ENCODE measurements around the gene MAPKAPK3.

Gene MAPKAPK3

DNA sequence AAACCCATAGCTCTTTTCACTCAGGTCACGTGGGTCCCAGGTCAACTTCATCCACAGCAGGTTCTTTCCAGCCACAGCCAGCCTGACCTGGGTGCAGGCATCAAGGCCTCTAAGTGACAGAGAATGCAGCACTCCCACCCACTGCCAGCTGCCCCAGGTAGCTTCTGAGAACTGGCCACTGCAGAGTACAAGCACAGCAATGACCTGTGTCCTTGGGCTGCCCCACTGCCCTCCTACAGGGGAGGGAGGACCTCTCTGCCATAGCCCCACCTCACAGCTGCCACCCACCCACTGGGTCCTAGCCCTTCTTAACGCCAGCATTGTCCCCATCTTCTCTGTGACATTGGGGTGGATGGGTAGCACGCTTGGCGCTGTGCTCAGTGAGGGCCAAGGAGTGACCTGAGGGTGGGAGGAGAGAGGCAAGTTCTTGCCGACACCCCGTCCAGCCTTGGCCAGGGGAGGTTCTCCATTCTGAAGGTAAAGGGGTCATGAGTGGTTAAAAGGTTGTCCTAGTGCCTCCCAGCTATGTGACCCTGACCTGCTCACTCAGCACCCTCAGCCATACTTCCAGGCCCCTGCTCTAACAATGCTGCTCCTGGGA lies 17.7 kb upstream of the MAPKAPK3 start (continued):
- TF ChIP-seq, protein P1, sequence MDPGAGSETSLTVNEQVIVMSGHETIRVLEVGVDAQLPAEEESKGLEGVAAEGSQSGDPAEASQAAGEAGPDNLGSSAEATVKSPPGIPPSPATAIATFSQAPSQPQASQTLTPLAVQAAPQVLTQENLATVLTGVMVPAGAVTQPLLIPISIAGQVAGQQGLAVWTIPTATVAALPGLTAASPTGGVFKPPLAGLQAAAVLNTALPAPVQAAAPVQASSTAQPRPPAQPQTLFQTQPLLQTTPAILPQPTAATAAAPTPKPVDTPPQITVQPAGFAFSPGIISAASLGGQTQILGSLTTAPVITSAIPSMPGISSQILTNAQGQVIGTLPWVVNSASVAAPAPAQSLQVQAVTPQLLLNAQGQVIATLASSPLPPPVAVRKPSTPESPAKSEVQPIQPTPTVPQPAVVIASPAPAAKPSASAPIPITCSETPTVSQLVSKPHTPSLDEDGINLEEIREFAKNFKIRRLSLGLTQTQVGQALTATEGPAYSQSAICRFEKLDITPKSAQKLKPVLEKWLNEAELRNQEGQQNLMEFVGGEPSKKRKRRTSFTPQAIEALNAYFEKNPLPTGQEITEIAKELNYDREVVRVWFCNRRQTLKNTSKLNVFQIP (CRISPR knock-in tag; IDR thresholded peaks at IDR 0.05; ENCODE audit: borderline replicate concordance, low read depth), result no peak
- TF ChIP-seq PPARA (CRISPR knock-in tag; IDR thresholded peaks at IDR 0.05; ENCODE audit: borderline replicate concordance), result no peak
- TF ChIP-seq ZNF70 (CRISPR knock-in tag; IDR thresholded peaks at IDR 0.05), result no peak
- TF ChIP-seq RARB (CRISPR knock-in tag; IDR thresholded peaks at IDR 0.05), result no peak
- TF ChIP-seq OSR1 (CRISPR knock-in tag; IDR thresholded peaks at IDR 0.05), result no peak

DNA sequence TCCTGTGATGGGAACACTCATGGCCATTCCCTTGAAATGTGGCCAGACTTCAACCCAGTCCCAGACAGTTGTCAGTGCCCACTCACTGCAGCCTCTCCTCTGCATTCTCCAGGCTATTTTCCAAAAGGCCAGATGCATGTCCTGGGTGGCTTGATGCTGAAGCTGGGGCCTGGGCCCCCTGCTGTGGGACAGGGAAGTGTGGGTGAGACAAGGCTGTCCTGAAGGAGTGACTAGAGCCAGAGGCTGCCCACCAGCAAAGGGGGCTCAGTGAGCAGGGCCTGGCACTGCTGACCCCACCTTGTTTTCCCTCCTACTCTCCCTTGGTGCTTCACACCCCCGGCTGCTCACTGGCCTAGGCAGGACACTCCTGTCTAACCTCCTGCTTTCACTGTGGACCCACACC lies 17.2 kb upstream of the MAPKAPK3 start:
- ATAC-seq, result no peak
- TF ChIP-seq ISL1 (CRISPR knock-in tag; IDR thresholded peaks at IDR 0.05) (no peak), ESRRG (CRISPR knock-in tag; IDR thresholded peaks at IDR 0.05) (no peak), ZNF565 (CRISPR knock-in tag; conservative IDR thresholded peaks at IDR 0.05; ENCODE audit: low read depth) (no peak), CSDC2 (CRISPR knock-in tag; IDR thresholded peaks at IDR 0.05) (no peak), ZFP3 (CRISPR knock-in tag; IDR thresholded peaks at IDR 0.05) (no peak), ZC3H10 (CRISPR knock-in tag; IDR thresholded peaks at IDR 0.05) (no peak), PPARA (CRISPR knock-in tag; IDR thresholded peaks at IDR 0.05; ENCODE audit: borderline replicate concordance) (no peak), TOX (CRISPR knock-in tag; IDR thresholded peaks at IDR 0.05; ENCODE audit: borderline replicate concordance) (no peak), TCF4 (CRISPR knock-in tag; IDR thresholded peaks at IDR 0.05; ENCODE audit: borderline replicate concordance) (no peak), ARNTL (CRISPR knock-in tag; IDR thresholded peaks at IDR 0.05; ENCODE audit: borderline replicate concordance, low read depth) (no peak), OSR1 (CRISPR knock-in tag; IDR thresholded peaks at IDR 0.05) (no peak), GLIS3 (CRISPR knock-in tag; IDR thresholded peaks at IDR 0.05) (no peak), RARB (CRISPR knock-in tag; IDR thresholded peaks at IDR 0.05) (no peak), BACH2 (CRISPR knock-in tag; IDR thresholded peaks at IDR 0.05; ENCODE audit: borderline replicate concordance) (no peak)
- TF ChIP-seq, protein P2, sequence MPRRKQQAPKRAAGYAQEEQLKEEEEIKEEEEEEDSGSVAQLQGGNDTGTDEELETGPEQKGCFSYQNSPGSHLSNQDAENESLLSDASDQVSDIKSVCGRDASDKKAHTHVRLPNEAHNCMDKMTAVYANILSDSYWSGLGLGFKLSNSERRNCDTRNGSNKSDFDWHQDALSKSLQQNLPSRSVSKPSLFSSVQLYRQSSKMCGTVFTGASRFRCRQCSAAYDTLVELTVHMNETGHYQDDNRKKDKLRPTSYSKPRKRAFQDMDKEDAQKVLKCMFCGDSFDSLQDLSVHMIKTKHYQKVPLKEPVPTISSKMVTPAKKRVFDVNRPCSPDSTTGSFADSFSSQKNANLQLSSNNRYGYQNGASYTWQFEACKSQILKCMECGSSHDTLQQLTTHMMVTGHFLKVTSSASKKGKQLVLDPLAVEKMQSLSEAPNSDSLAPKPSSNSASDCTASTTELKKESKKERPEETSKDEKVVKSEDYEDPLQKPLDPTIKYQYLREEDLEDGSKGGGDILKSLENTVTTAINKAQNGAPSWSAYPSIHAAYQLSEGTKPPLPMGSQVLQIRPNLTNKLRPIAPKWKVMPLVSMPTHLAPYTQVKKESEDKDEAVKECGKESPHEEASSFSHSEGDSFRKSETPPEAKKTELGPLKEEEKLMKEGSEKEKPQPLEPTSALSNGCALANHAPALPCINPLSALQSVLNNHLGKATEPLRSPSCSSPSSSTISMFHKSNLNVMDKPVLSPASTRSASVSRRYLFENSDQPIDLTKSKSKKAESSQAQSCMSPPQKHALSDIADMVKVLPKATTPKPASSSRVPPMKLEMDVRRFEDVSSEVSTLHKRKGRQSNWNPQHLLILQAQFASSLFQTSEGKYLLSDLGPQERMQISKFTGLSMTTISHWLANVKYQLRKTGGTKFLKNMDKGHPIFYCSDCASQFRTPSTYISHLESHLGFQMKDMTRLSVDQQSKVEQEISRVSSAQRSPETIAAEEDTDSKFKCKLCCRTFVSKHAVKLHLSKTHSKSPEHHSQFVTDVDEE (CRISPR knock-in tag; IDR thresholded peaks at IDR 0.05), result no peak
- TF ChIP-seq, protein P3, sequence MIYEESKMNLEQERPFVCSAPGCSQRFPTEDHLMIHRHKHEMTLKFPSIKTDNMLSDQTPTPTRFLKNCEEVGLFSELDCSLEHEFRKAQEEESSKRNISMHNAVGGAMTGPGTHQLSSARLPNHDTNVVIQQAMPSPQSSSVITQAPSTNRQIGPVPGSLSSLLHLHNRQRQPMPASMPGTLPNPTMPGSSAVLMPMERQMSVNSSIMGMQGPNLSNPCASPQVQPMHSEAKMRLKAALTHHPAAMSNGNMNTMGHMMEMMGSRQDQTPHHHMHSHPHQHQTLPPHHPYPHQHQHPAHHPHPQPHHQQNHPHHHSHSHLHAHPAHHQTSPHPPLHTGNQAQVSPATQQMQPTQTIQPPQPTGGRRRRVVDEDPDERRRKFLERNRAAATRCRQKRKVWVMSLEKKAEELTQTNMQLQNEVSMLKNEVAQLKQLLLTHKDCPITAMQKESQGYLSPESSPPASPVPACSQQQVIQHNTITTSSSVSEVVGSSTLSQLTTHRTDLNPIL (CRISPR knock-in tag; IDR thresholded peaks at IDR 0.05; ENCODE audit: low read depth), result no peak
- TF ChIP-seq, protein P4, sequence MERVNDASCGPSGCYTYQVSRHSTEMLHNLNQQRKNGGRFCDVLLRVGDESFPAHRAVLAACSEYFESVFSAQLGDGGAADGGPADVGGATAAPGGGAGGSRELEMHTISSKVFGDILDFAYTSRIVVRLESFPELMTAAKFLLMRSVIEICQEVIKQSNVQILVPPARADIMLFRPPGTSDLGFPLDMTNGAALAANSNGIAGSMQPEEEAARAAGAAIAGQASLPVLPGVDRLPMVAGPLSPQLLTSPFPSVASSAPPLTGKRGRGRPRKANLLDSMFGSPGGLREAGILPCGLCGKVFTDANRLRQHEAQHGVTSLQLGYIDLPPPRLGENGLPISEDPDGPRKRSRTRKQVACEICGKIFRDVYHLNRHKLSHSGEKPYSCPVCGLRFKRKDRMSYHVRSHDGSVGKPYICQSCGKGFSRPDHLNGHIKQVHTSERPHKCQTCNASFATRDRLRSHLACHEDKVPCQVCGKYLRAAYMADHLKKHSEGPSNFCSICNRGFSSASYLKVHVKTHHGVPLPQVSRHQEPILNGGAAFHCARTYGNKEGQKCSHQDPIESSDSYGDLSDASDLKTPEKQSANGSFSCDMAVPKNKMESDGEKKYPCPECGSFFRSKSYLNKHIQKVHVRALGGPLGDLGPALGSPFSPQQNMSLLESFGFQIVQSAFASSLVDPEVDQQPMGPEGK (CRISPR knock-in tag; IDR thresholded peaks at IDR 0.05; ENCODE audit: borderline replicate concordance), result no peak
- TF ChIP-seq, protein P1 (CRISPR knock-in tag; IDR thresholded peaks at IDR 0.05; ENCODE audit: borderline replicate concordance, low read depth), result no peak

- TF ChIP-seq ISL1 (CRISPR knock-in tag; IDR thresholded peaks at IDR 0.05) (no peak), TOX (CRISPR knock-in tag; IDR thresholded peaks at IDR 0.05; ENCODE audit: borderline replicate concordance) (no peak), PPARA (CRISPR knock-in tag; IDR thresholded peaks at IDR 0.05; ENCODE audit: borderline replicate concordance) (no peak), ARNTL (CRISPR knock-in tag; IDR thresholded peaks at IDR 0.05; ENCODE audit: borderline replicate concordance, low read depth) (no peak), ZFP3 (CRISPR knock-in tag; IDR thresholded peaks at IDR 0.05) (no peak), BACH2 (CRISPR knock-in tag; IDR thresholded peaks at IDR 0.05; ENCODE audit: borderline replicate concordance) (no peak)
- TF ChIP-seq, protein P4 (CRISPR knock-in tag; IDR thresholded peaks at IDR 0.05; ENCODE audit: borderline replicate concordance), result no peak
- no peak for ATAC-seq
These were observed 16.7 kb upstream of the MAPKAPK3 start for GRCh38 chr3:50600141-50600753.
